ENCODE data around the gene CTNNBL1. TPM values are rescaled to one million over a fixed set of nuclear protein-coding genes. Genes with fewer than 3 reads are reported as not detected.
A peak's percentile ranks its signal among the peaks of the same experiment; 100 is the strongest.

The CTNNBL1 gene
- total RNA-seq, 3 donors from 2014 or later (not counting 1 experiment from before 2014, with no cell fraction given), result 59.1 to 75.6 (median 67.6) TPM

DNA sequence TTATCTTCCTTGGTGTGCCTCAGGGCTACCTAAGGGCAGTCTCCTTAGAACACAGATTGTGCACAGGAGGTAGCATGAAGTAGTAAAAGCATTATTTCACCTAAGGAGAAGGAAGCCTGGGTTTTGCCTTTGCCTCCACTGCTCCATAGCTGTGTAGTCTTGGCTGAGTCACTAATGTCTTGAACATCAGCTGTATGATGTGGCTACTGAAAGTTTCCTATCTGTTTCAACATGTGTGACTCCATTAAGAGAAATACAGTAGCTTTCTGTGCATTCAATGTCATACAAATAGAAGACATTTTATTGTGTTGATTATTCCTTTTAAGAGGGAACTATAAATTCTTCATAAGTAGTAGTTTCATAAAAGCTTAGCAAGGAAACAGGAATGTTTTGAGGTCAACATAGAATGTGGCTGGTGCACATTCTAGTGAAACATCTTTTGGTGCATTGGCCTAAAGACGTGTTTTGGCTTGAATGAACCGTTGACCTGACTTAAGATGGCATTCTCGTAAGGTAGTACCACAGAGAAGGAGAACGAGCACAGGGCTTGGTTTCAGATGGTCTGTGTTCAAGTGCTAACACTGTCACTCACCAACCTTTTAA, 70.6 kb downstream of the CTNNBL1 start:
- no peak overlapping the region for H3K27ac ChIP-seq (ENCODE audit: low read length)
- intact Hi-C loops (cut with micrococcal nuclease), result no loop called here
- no peaks in the 10 kb centered on the region for H3K4me1 ChIP-seq (ENCODE audit: control insufficient read depth, insufficient read depth, low read length)
- Mint-ChIP-seq H3K27ac (no peak overlapping the region), H3K9me3 (no peaks in the 10 kb centered on the region), H3K36me3 (peaks cover 13% of the 10 kb centered on the region), H3K4me3 (no peak overlapping the region), H3K27me3 (ENCODE audit: low read depth in 2 of 2) (no peaks in the 10 kb centered on the region), H3K4me1 (peaks cover 5 to 16% of the 10 kb centered on the region in 2 donors)
- H3K36me3 ChIP-seq (ENCODE audit: control insufficient read depth, insufficient read depth, low read length), result peaks cover 34% of the 10 kb centered on the region
- ATAC-seq (no peak), DNase-seq (no peak)
- TF ChIP-seq CTCF (IDR thresholded peaks at IDR 0.05), result no peak
- no peak overlapping the region for H3K4me3 ChIP-seq (ENCODE audit: low read length)
- no peaks in the 10 kb centered on the region for H3K9me3 ChIP-seq (ENCODE audit: control insufficient read depth, insufficient read depth, low read length)
- 91% methylated on average over 4 of the region's 4 CpGs for WGBS (ENCODE audit: insufficient coverage)
- no peaks in the 10 kb centered on the region for H3K27me3 ChIP-seq (ENCODE audit: control insufficient read depth, insufficient read depth, low read length)

DNA sequence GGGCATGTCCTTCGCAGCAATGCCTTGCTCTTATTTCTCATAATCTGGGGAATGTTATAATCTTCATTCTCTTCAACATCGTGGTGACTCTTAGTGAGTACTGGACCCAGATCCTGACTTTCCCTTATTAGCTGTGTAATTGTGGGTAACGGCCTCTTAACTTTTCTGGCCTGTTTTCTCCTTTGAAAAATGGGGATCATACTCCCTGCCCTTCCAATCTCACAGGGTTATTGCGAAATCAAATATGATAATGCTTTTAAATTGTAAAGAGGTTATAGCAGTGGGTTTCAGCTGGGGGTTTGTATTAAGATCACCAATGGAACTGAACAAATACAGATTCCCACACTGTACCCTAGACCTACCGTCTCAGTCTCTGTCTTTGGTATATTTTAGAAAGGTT, 77.1 kb downstream of the CTNNBL1 start:
- intact Hi-C loops (cut with micrococcal nuclease), result no loop called here
- Mint-ChIP-seq H3K27ac (no peak overlapping the region), H3K4me1 (peaks cover 11% of the 10 kb centered on the region in 2 donors), H3K36me3 (peaks cover 8% of the 10 kb centered on the region), H3K27me3 (ENCODE audit: low read depth in 2 of 2) (no peaks in the 10 kb centered on the region), H3K4me3 (no peak overlapping the region), H3K9me3 (no peaks in the 10 kb centered on the region)
- 100% methylated on average over 2 of the region's 5 CpGs for WGBS (ENCODE audit: insufficient coverage)
- H3K27me3 ChIP-seq (ENCODE audit: control insufficient read depth, insufficient read depth, low read length), result no peaks in the 10 kb centered on the region
- DNase-seq (no peak), ATAC-seq (no peak)
- no peaks in the 10 kb centered on the region for H3K9me3 ChIP-seq (ENCODE audit: control insufficient read depth, insufficient read depth, low read length)
- H3K27ac ChIP-seq (ENCODE audit: low read length), result no peak overlapping the region
- TF ChIP-seq CTCF (IDR thresholded peaks at IDR 0.05), result no peak
- peaks cover 34% of the 10 kb centered on the region for H3K36me3 ChIP-seq (ENCODE audit: control insufficient read depth, insufficient read depth, low read length)
- no peaks in the 10 kb centered on the region for H3K4me1 ChIP-seq (ENCODE audit: control insufficient read depth, insufficient read depth, low read length)
- no peak overlapping the region for H3K4me3 ChIP-seq (ENCODE audit: low read length)

DNA sequence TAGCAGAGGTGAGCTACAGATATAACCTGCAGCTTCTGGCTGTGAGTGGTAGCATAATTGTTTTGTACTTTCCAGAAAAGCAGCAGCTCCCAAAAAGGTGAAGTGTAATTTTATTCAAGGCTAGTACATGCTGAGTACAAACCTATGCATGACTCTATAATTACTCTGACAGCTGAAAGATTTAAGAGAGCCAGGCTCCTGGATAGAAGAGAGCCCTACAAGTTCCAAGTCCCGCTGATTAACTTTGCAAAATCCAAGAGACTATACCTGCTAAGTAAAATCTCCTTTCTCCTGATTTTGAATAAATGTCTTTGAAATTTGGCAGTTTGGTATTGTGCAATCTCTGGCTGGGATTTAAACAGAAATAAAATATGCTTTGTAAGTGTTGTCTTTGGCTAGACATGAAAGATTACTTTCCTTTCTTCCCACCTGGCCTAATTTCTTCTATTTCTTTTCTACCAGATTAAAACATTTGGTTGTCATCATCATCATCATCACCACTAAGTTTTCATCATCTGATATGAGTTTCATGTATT, 79.5 kb downstream of the CTNNBL1 start:
- intact Hi-C loops (cut with micrococcal nuclease), result no loop called here
- no peak for TF ChIP-seq CTCF (IDR thresholded peaks at IDR 0.05)
- DNase-seq (no peak), ATAC-seq (no peak)
- Mint-ChIP-seq H3K27me3 (ENCODE audit: low read depth in 2 of 2) (no peaks in the 10 kb centered on the region), H3K4me3 (no peak overlapping the region), H3K27ac (no peak overlapping the region), H3K4me1 (peaks cover 11 to 16% of the 10 kb centered on the region in 2 donors), H3K9me3 (no peaks in the 10 kb centered on the region), H3K36me3 (peaks cover 1% of the 10 kb centered on the region)
- H3K4me1 ChIP-seq (ENCODE audit: control insufficient read depth, insufficient read depth, low read length), result no peaks in the 10 kb centered on the region
- no peak overlapping the region for H3K4me3 ChIP-seq (ENCODE audit: low read length)
- no peak overlapping the region for H3K27ac ChIP-seq (ENCODE audit: low read length)
- H3K27me3 ChIP-seq (ENCODE audit: control insufficient read depth, insufficient read depth, low read length), result no peaks in the 10 kb centered on the region
- no CpG with 5 or more reads among the region's 1 CpG for WGBS (ENCODE audit: insufficient coverage)
- no peaks in the 10 kb centered on the region for H3K9me3 ChIP-seq (ENCODE audit: control insufficient read depth, insufficient read depth, low read length)
- H3K36me3 ChIP-seq (ENCODE audit: control insufficient read depth, insufficient read depth, low read length), result peaks cover 30% of the 10 kb centered on the region

DNA sequence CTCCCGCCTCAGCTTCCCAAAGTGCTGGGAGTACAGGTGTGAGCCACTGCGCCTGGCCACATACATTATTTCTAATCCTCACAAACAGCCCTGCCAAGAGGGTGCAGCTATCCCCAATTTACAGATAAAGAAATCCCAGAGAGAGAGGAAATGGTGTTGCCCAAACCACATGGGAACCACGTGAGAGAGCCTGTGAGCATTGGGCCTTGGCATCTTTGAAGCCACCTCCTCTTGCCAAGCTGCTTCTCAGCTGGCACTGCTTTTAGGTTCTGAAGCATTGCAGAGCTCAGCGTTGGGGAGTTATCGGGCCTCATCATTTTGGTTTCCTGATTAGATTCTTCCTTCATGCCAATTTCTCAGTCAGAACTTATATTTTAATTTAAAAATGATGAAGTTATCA, 80.3 kb downstream of the CTNNBL1 start:
- Histone ChIP-seq H3K27ac (ENCODE audit: low read length) (no peak overlapping the region), H3K4me1 (ENCODE audit: control insufficient read depth, insufficient read depth, low read length) (no peaks in the 10 kb centered on the region), H3K36me3 (ENCODE audit: control insufficient read depth, insufficient read depth, low read length) (peaks cover 30% of the 10 kb centered on the region), H3K4me3 (ENCODE audit: low read length) (no peak overlapping the region), H3K9me3 (ENCODE audit: control insufficient read depth, insufficient read depth, low read length) (no peaks in the 10 kb centered on the region), H3K27me3 (ENCODE audit: control insufficient read depth, insufficient read depth, low read length) (no peaks in the 10 kb centered on the region)
- no peaks in the 10 kb centered on the region for H3K27me3 Mint-ChIP-seq (ENCODE audit: low read depth in 2 of 2)
- ATAC-seq (no peak), DNase-seq (no peak)
- WGBS (ENCODE audit: insufficient coverage), result 71% methylated on average over 3 of the region's 5 CpGs
- peaks cover 11 to 16% of the 10 kb centered on the region in 2 donors for H3K4me1 Mint-ChIP-seq
- H3K9me3 Mint-ChIP-seq, result no peaks in the 10 kb centered on the region
- no peak overlapping the region for H3K4me3 Mint-ChIP-seq
- H3K36me3 Mint-ChIP-seq, result no peaks in the 10 kb centered on the region
- intact Hi-C loops (cut with micrococcal nuclease), result no loop called here
- H3K27ac Mint-ChIP-seq, result peak overlapping the region in 1 of 2 donors; percentile 11
- TF ChIP-seq CTCF (IDR thresholded peaks at IDR 0.05), result no peak

All from natural killer cell (primary cell).